Liver (tissue), 9 donors: ENCODE results near the gene CXorf65. TPM values are rescaled to one million over a fixed set of nuclear protein-coding genes. Genes with fewer than 3 reads are reported as not detected.
A peak's percentile ranks its signal among the peaks of the same experiment; 100 is the strongest.

ENCODE experiments used
- DNase-seq: peaks from one replicate; pipeline ENCODE4 v3.0.0-alpha.2; 2017; ENCODE audit warnings: low spot score
- H3K27ac ChIP-seq, 2 donors: one replicate each; pipeline ENCODE4 v1.7.0; 2013; ENCODE audit warnings: inconsistent platforms in 2 of 2, low read length in 2 of 2, control low read depth in 1 of 2, low read depth in 1 of 2, mild to moderate bottlenecking in 1 of 2
- H3K27me3 ChIP-seq, 4 donors: one replicate each; pipeline versions ENCODE4 v1.6.1 to v1.7.0; 2013; ENCODE audit warnings: low read length in 3 of 4, inconsistent platforms in 1 of 4, mild to moderate bottlenecking in 1 of 4, moderate library complexity in 1 of 4; ENCODE audit not compliant: control insufficient read depth in 4 of 4, insufficient read depth in 4 of 4
- H3K36me3 ChIP-seq, 4 donors: one replicate each; pipeline versions ENCODE4 v1.6.1 to v1.7.0; 2013; ENCODE audit warnings: low read length in 3 of 4, mild to moderate bottlenecking in 3 of 4, low read depth in 1 of 4, moderate library complexity in 1 of 4; ENCODE audit not compliant: control insufficient read depth in 4 of 4, insufficient read depth in 3 of 4
- H3K4me1 ChIP-seq, 4 donors: one replicate each; pipeline versions ENCODE4 v1.6.1 to v1.7.0; 2013; ENCODE audit warnings: low read length in 3 of 4, mild to moderate bottlenecking in 3 of 4, moderate library complexity in 1 of 4; ENCODE audit not compliant: control insufficient read depth in 4 of 4, insufficient read depth in 4 of 4
- H3K4me3 ChIP-seq, 3 donors: one replicate each; pipeline versions ENCODE4 v1.6.1 to v1.7.0; 2013; ENCODE audit warnings: low read length in 3 of 3, control low read depth in 1 of 3, low read depth in 1 of 3, mild to moderate bottlenecking in 1 of 3
- H3K9ac ChIP-seq, 2 donors: one replicate each; pipeline ENCODE4 v1.7.0; 2013; ENCODE audit warnings: low read length in 2 of 2, mild to moderate bottlenecking in 2 of 2, moderate library complexity in 2 of 2, control low read depth in 1 of 2, low read depth in 1 of 2
- H3K9me3 ChIP-seq, 4 donors: one replicate each; pipeline versions ENCODE4 v1.6.1 to v1.7.0; 2013; ENCODE audit warnings: low read length in 3 of 4; ENCODE audit not compliant: control insufficient read depth in 4 of 4
- CTCF ChIP-seq: fragments of 150-350 bp; IDR thresholded peaks from 2 replicates; pipeline ENCODE4 v1.5.1; 2017; ENCODE audit warnings: improper control_type of control experiment, low read depth, low read length; ENCODE audit not compliant: missing input control
- EGR1 ChIP-seq, 2 donors: IDR thresholded peaks; 2 replicates each; pipeline ENCODE4 v1.6.1; 2016 to 2018; ENCODE audit warnings: antibody characterized with exemption in 2 of 2, low read depth in 2 of 2
- FOXA1 ChIP-seq: IDR thresholded peaks from 2 replicates; pipeline ENCODE4 v1.6.1; 2016; ENCODE audit warnings: antibody characterized with exemption
- FOXA2 ChIP-seq: IDR thresholded peaks from 2 replicates; pipeline ENCODE4 v1.6.1; 2016; ENCODE audit warnings: antibody characterized with exemption
- GABPA ChIP-seq, 2 donors: IDR thresholded peaks in 1 of 2; conservative IDR thresholded peaks in 1 of 2; 2 replicates each; pipeline ENCODE4 v1.6.1; 2016; ENCODE audit warnings: antibody characterized with exemption in 2 of 2, mild to moderate bottlenecking in 1 of 2, moderate library complexity in 1 of 2
- HNF4A ChIP-seq, 2 donors: conservative IDR thresholded peaks; 2 replicates each; pipeline ENCODE4 v1.6.1; 2016; ENCODE audit warnings: antibody characterized with exemption in 2 of 2, mild to moderate bottlenecking in 2 of 2
- HNF4G ChIP-seq: IDR thresholded peaks from 2 replicates; pipeline ENCODE4 v1.6.1; 2016; ENCODE audit warnings: antibody characterized with exemption
- JUND ChIP-seq, 2 donors: IDR thresholded peaks; 2 replicates each; pipeline ENCODE4 v1.6.1; 2016; ENCODE audit warnings: antibody characterized with exemption in 2 of 2
- MAX ChIP-seq: IDR thresholded peaks from 2 replicates; pipeline ENCODE4 v1.6.1; 2016; ENCODE audit warnings: antibody characterized with exemption
- NR2F2 ChIP-seq: IDR thresholded peaks from 2 replicates; pipeline ENCODE4 v1.6.1; 2016; ENCODE audit warnings: antibody characterized with exemption
- RAD21 ChIP-seq, 2 donors: IDR thresholded peaks; 2 replicates each; pipeline ENCODE4 v1.6.1; 2016; ENCODE audit warnings: antibody characterized with exemption in 2 of 2, mild to moderate bottlenecking in 2 of 2
- REST ChIP-seq: IDR thresholded peaks from 2 replicates; pipeline ENCODE4 v1.6.1; 2016; ENCODE audit warnings: antibody characterized with exemption, mild to moderate bottlenecking
- RXRA ChIP-seq, 2 donors: IDR thresholded peaks; 2 replicates each; pipeline ENCODE4 v1.6.1; 2017 to 2018; ENCODE audit warnings: antibody characterized with exemption in 2 of 2, mild to moderate bottlenecking in 1 of 2
- SP1 ChIP-seq: IDR thresholded peaks from 2 replicates; pipeline ENCODE4 v1.6.1; 2018; ENCODE audit warnings: antibody characterized with exemption, mild to moderate bottlenecking
- TAF1 ChIP-seq: conservative IDR thresholded peaks from 2 replicates; pipeline ENCODE4 v1.6.1; 2016; ENCODE audit warnings: antibody characterized with exemption, mild to moderate bottlenecking
- YY1 ChIP-seq: IDR thresholded peaks from 2 replicates; pipeline ENCODE4 v1.6.1; 2016; ENCODE audit warnings: antibody characterized with exemption, mild to moderate bottlenecking
- WGBS: extraction: QIAGEN DNeasy Blood & Tissue Kit; methylation state at CpG from one replicate; pipeline ENCODE4 v1.1.7; 2013; 5-methylcytosine and 5-hydroxymethylcytosine counted together
- polyA plus RNA-seq, 2 donors: library from polyadenylated mRNA; stranded (reverse) in 1 of 2; unstranded in 1 of 2; fragments of 200-250 nt in 1 of 2; fragments of >200 nt in 1 of 2; fragmentation: Nextera tagmentation in 1 of 2; extraction: Ambion mirVana in 1 of 2; gene quantifications; one replicate each; pipeline versions ENCODE4 v1.2.1 to v1.2.3, GENCODE V29; 2013 to 2015
- total RNA-seq, 2 donors: library from RNA; depleted of rRNA; stranded (reverse); fragments of >200 nt; gene quantifications; one replicate each; pipeline ENCODE4 v1.2.3, GENCODE V29; 2014
- donor health status: healthy.
- donor health status: healthy.
- donor health status: healthy.
- donor health status: healthy.
- donor health status: healthy.

CXorf65 gene
- total and polyA plus RNA-seq, 4 donors: not detected

- TF ChIP-seq HNF4A (conservative IDR thresholded peaks at IDR 0.05) (no peak), HNF4G (no peak), SP1 (peak; percentile 43)
These were observed 38.3 kb downstream of the CXorf65 start, which contains the start of gene SNX12 (continued) for GRCh38 chrX:71068044-71068918.

GRCh38 chrX:71067712-71068043 is 38.9 kb downstream of the CXorf65 start:
- Histone ChIP-seq H3K4me3 (peak overlapping the region; percentile 78 to 85 (median 81)), H3K36me3 (no peaks in the 10 kb centered on the region), H3K9ac (peak overlapping the region; percentile 13 to 58), H3K4me1 (peaks cover 0 to 15% (median 4%) of the 10 kb centered on the region in 4 donors), H3K27me3 (peaks cover 0 to 3% (median 0%) of the 10 kb centered on the region in 4 donors), H3K9me3 (no peaks in the 10 kb centered on the region), H3K27ac (peak overlapping the region; percentile 84 to 85)
- DNase-seq: no peak
- no peak for TF ChIP-seq SP1
- TF ChIP-seq RXRA (IDR thresholded peaks at IDR 0.05): no peak
- no peak for TF ChIP-seq MAX
- TF ChIP-seq CTCF: no peak
- TF ChIP-seq FOXA2: no peak
- TF ChIP-seq RAD21 (IDR thresholded peaks at IDR 0.05): no peak
- TF ChIP-seq HNF4G: no peak
- TF ChIP-seq JUND (IDR thresholded peaks at IDR 0.05): no peak
- under 1% methylated on average over 10 of the region's 10 CpGs for WGBS

GRCh38 chrX:71067089-71067488 is 39.5 kb downstream of the CXorf65 start:
- Histone ChIP-seq H3K27ac (peak overlapping the region in 1 of 2 donors; percentile 84), H3K9me3 (no peaks in the 10 kb centered on the region), H3K9ac (peak overlapping the region in 1 of 2 donors; percentile 13), H3K27me3 (peaks cover 0 to 3% (median 0%) of the 10 kb centered on the region in 4 donors), H3K36me3 (peaks cover 0 to under 1% (median 0%) of the 10 kb centered on the region in 4 donors), H3K4me1 (peaks cover 0 to 15% (median 4%) of the 10 kb centered on the region in 4 donors), H3K4me3 (peak overlapping the region in 2 of 3 donors; percentile 81 to 85)
- WGBS: 5% methylated on average over 2 of the region's 2 CpGs
- no peak for TF ChIP-seq JUND (IDR thresholded peaks at IDR 0.05)
- TF ChIP-seq RAD21 (IDR thresholded peaks at IDR 0.05): no peak
- TF ChIP-seq HNF4A (conservative IDR thresholded peaks at IDR 0.05): peak; percentile 51 to 61
- TF ChIP-seq FOXA1: no peak
- TF ChIP-seq HNF4G: peak; percentile 10
- TF ChIP-seq RXRA (IDR thresholded peaks at IDR 0.05): peak in 1 of 2 donors; percentile 22
- no peak for TF ChIP-seq FOXA2
- no peak for TF ChIP-seq SP1
- no peak for DNase-seq

GRCh38 chrX:71060127-71060526 is 46.4 kb downstream of the CXorf65 start:
- H3K4me3 ChIP-seq: no peak overlapping the region
- no peaks in the 10 kb centered on the region for H3K9me3 ChIP-seq
- no peaks in the 10 kb centered on the region for H3K4me1 ChIP-seq
- DNase-seq: no peak
- peaks cover 0 to 10% (median 6%) of the 10 kb centered on the region in 4 donors for H3K36me3 ChIP-seq
- H3K27me3 ChIP-seq: no peaks in the 10 kb centered on the region
- H3K27ac ChIP-seq: no peak overlapping the region
- no peak overlapping the region for H3K9ac ChIP-seq
- no peak for TF ChIP-seq CTCF
- TF ChIP-seq RAD21 (IDR thresholded peaks at IDR 0.05): no peak
- no peak for TF ChIP-seq FOXA2
- no peak for TF ChIP-seq RXRA (IDR thresholded peaks at IDR 0.05)
- no peak for TF ChIP-seq JUND (IDR thresholded peaks at IDR 0.05)
- no peak for TF ChIP-seq MAX
- no peak for TF ChIP-seq REST
- no peak for TF ChIP-seq YY1
- no peak for TF ChIP-seq NR2F2
- TF ChIP-seq TAF1: no peak
- no peak for TF ChIP-seq GABPA (IDR thresholded peaks at IDR 0.05 in 1 of 2, conservative IDR thresholded peaks at IDR 0.05 in 1 of 2)
- no peak for TF ChIP-seq EGR1 (IDR thresholded peaks at IDR 0.05; ENCODE audit: low read depth in 2 of 2)
